HEK293 (cell line): ENCODE results near the gene GMIP.
A peak's percentile ranks its signal among the peaks of the same experiment; 100 is the strongest.

ENCODE experiments used
- BCL11A ChIP-seq: fragments of 450-650 bp; formaldehyde crosslinking; IDR thresholded peaks from 2 replicates; pipeline ENCODE4 v1.5.1; 2016; ENCODE audit warnings: low read depth, missing biosample characterization, missing genetic modification characterization
- BCL11B ChIP-seq: fragments of 450-650 bp; formaldehyde crosslinking; IDR thresholded peaks from 2 replicates; pipeline ENCODE4 v1.5.1; 2016; ENCODE audit warnings: low read depth, missing biosample characterization, missing genetic modification characterization
- EGR2 ChIP-seq: fragments of 450-650 bp; formaldehyde crosslinking; IDR thresholded peaks from 2 replicates; pipeline ENCODE4 v1.5.1; 2016; ENCODE audit warnings: low read depth, missing biosample characterization, missing genetic modification characterization
- GLIS1 ChIP-seq: fragments of 450-650 bp; formaldehyde crosslinking; IDR thresholded peaks from 2 replicates; pipeline ENCODE4 v1.5.1; 2016; ENCODE audit warnings: missing biosample characterization, missing genetic modification characterization
- HOXD13 ChIP-seq: sonication (generic); formaldehyde crosslinking; IDR thresholded peaks from 2 replicates; pipeline ENCODE4 v1.8.0; 2022; ENCODE audit warnings: missing genetic modification reagents, borderline replicate concordance
- SCRT2 ChIP-seq: fragments of 450-650 bp; formaldehyde crosslinking; IDR thresholded peaks from 2 replicates; pipeline ENCODE4 v1.5.1; 2016; ENCODE audit warnings: missing biosample characterization, missing genetic modification characterization
- SP3 ChIP-seq: fragments of 450-650 bp; formaldehyde crosslinking; IDR thresholded peaks from 2 replicates; pipeline ENCODE4 v1.5.1; 2016; ENCODE audit warnings: missing biosample characterization, missing genetic modification characterization
- TCF7L2 ChIP-seq: IDR thresholded peaks from 2 replicates; pipeline ENCODE4 v1.6.1; 2011; ENCODE audit warnings: low read depth, mild to moderate bottlenecking, inconsistent platforms, low read length, moderate library complexity, borderline replicate concordance
- TRIM28 ChIP-seq: IDR thresholded peaks from 2 replicates; pipeline ENCODE4 v1.6.1; 2011; ENCODE audit warnings: low read length, control low read depth, borderline replicate concordance
- WT1 ChIP-seq: fragments of 450-650 bp; formaldehyde crosslinking; IDR thresholded peaks from 2 replicates; pipeline ENCODE4 v1.5.1; 2016; ENCODE audit warnings: missing biosample characterization, missing genetic modification characterization
- YY1 ChIP-seq: fragments of 450-650 bp; formaldehyde crosslinking; IDR thresholded peaks from 2 replicates; pipeline ENCODE4 v1.5.1; 2018; ENCODE audit warnings: missing biosample characterization, missing genetic modification characterization
- ZBTB48 ChIP-seq: fragments of 450-650 bp; formaldehyde crosslinking; IDR thresholded peaks from 2 replicates; pipeline ENCODE4 v1.5.1; 2016; ENCODE audit warnings: missing biosample characterization, missing genetic modification characterization
- ZBTB8A ChIP-seq: fragments of 450-650 bp; formaldehyde crosslinking; IDR thresholded peaks from 2 replicates; pipeline ENCODE4 v1.5.1; 2016; ENCODE audit warnings: missing biosample characterization, missing genetic modification characterization
- ZEB2 ChIP-seq: fragments of 450-650 bp; formaldehyde crosslinking; IDR thresholded peaks from 2 replicates; pipeline ENCODE4 v1.5.1; 2016; ENCODE audit warnings: missing biosample characterization, missing genetic modification characterization
- ZFP69B ChIP-seq: fragments of 450-650 bp; formaldehyde crosslinking; IDR thresholded peaks from 2 replicates; pipeline ENCODE4 v1.5.1; 2016; ENCODE audit warnings: missing biosample characterization, missing genetic modification characterization
- ZNF140 ChIP-seq: fragments of 450-650 bp; formaldehyde crosslinking; IDR thresholded peaks from 2 replicates; pipeline ENCODE4 v1.5.1; 2016; ENCODE audit warnings: missing biosample characterization, missing genetic modification characterization
- ZNF16 ChIP-seq: fragments of 450-650 bp; formaldehyde crosslinking; IDR thresholded peaks from 2 replicates; pipeline ENCODE4 v1.5.1; 2016; ENCODE audit warnings: low read depth, missing biosample characterization, missing genetic modification characterization
- ZNF175 ChIP-seq: fragments of 450-650 bp; formaldehyde crosslinking; IDR thresholded peaks from 2 replicates; pipeline ENCODE4 v1.5.1; 2016; ENCODE audit warnings: missing biosample characterization, missing genetic modification characterization
- ZNF211 ChIP-seq: fragments of 450-650 bp; formaldehyde crosslinking; IDR thresholded peaks from 2 replicates; pipeline ENCODE4 v1.5.1; 2016; ENCODE audit warnings: low read depth, missing biosample characterization, missing genetic modification characterization
- ZNF239 ChIP-seq: fragments of 450-650 bp; formaldehyde crosslinking; IDR thresholded peaks from 2 replicates; pipeline ENCODE4 v1.5.1; 2016; ENCODE audit warnings: missing biosample characterization, missing genetic modification characterization
- ZNF248 ChIP-seq: fragments of 450-650 bp; formaldehyde crosslinking; IDR thresholded peaks from 2 replicates; pipeline ENCODE4 v1.5.1; 2017; ENCODE audit warnings: missing biosample characterization, missing genetic modification characterization
- ZNF274 ChIP-seq, 2 experiments: fragments of 200-500 bp in 1 of 2; fragments of 450-650 bp in 1 of 2; sonication (Bioruptor generic) in 1 of 2; formaldehyde crosslinking in 1 of 2; IDR thresholded peaks; 2 replicates each; pipeline versions ENCODE4 v1.5.1 to v1.6.1; 2014 to 2016; ENCODE audit warnings: borderline replicate concordance in 1 of 2, inconsistent platforms in 1 of 2, low read length in 1 of 2, missing biosample characterization in 1 of 2, missing genetic modification characterization in 1 of 2
- ZNF335 ChIP-seq: fragments of 450-650 bp; formaldehyde crosslinking; conservative IDR thresholded peaks from 2 replicates; pipeline ENCODE4 v1.5.1; 2016; ENCODE audit warnings: missing biosample characterization, missing genetic modification characterization
- ZNF341 ChIP-seq: fragments of 450-650 bp; formaldehyde crosslinking; IDR thresholded peaks from 2 replicates; pipeline ENCODE4; 2016; ENCODE audit warnings: low read depth, missing biosample characterization, missing genetic modification characterization
- ZNF350 ChIP-seq: fragments of 450-650 bp; formaldehyde crosslinking; IDR thresholded peaks from 2 replicates; pipeline ENCODE4 v1.5.0; 2017; ENCODE audit warnings: missing biosample characterization, mild to moderate bottlenecking, missing genetic modification characterization
- ZNF366 ChIP-seq: fragments of 450-650 bp; formaldehyde crosslinking; conservative IDR thresholded peaks from 2 replicates; pipeline ENCODE4 v1.5.1; 2016; ENCODE audit warnings: missing biosample characterization, missing genetic modification characterization
- ZNF416 ChIP-seq: fragments of 450-650 bp; formaldehyde crosslinking; IDR thresholded peaks from 2 replicates; pipeline ENCODE4 v1.5.1; 2016; ENCODE audit warnings: missing biosample characterization, missing genetic modification characterization
- ZNF433 ChIP-seq: fragments of 450-650 bp; formaldehyde crosslinking; IDR thresholded peaks from 2 replicates; pipeline ENCODE4 v1.5.1; 2016; ENCODE audit warnings: missing biosample characterization, missing genetic modification characterization, low read depth
- ZNF473 ChIP-seq: fragments of 450-650 bp; formaldehyde crosslinking; IDR thresholded peaks from 2 replicates; pipeline ENCODE4 v1.5.1; 2017; ENCODE audit warnings: missing biosample characterization, missing genetic modification characterization
- ZNF561 ChIP-seq: fragments of 450-650 bp; IDR thresholded peaks from 2 replicates; pipeline ENCODE4 v1.5.1; 2018; ENCODE audit warnings: missing biosample characterization, missing genetic modification characterization, borderline replicate concordance
- ZNF629 ChIP-seq: fragments of 450-650 bp; formaldehyde crosslinking; IDR thresholded peaks from 2 replicates; pipeline ENCODE4 v1.5.1; 2017; ENCODE audit warnings: missing biosample characterization, missing genetic modification characterization
- ZNF654 ChIP-seq: fragments of 450-650 bp; formaldehyde crosslinking; IDR thresholded peaks from 2 replicates; pipeline ENCODE4 v1.5.1; 2016; ENCODE audit warnings: low read depth, missing biosample characterization, missing genetic modification characterization
- ZNF791 ChIP-seq: fragments of 450-650 bp; formaldehyde crosslinking; IDR thresholded peaks from 2 replicates; pipeline ENCODE4 v1.5.1; 2016; ENCODE audit warnings: missing biosample characterization, missing genetic modification characterization
- ZSCAN23 ChIP-seq: fragments of 450-650 bp; formaldehyde crosslinking; IDR thresholded peaks from 2 replicates; pipeline ENCODE4 v1.5.1; 2016; ENCODE audit warnings: missing biosample characterization, missing genetic modification characterization
- TF ChIP-seq, protein P1 (sequence below): fragments of 450-650 bp; formaldehyde crosslinking; IDR thresholded peaks from 2 replicates; pipeline ENCODE4 v1.5.1; 2016; ENCODE audit warnings: missing biosample characterization, missing genetic modification characterization
- TF ChIP-seq, protein P2 (sequence below): fragments of 450-650 bp; formaldehyde crosslinking; IDR thresholded peaks from 2 replicates; pipeline ENCODE4 v1.5.1; 2016; ENCODE audit warnings: missing biosample characterization, missing genetic modification characterization
- TF ChIP-seq, protein P3 (sequence below): fragments of 450-650 bp; formaldehyde crosslinking; IDR thresholded peaks from 2 replicates; pipeline ENCODE4 v1.5.1; 2016; ENCODE audit warnings: missing biosample characterization, missing genetic modification characterization

Gene GMIP

GRCh38 chr19:19668230-19669012 is 25.0 kb upstream of the GMIP start, which contains the start of gene ZNF101 (continued):
- TF ChIP-seq ZNF211 = no peak
- no peak for TF ChIP-seq ZNF140 (tag by site-specific recombination)
- no peak for TF ChIP-seq HOXD13 (CRISPR knock-in tag)
- TF ChIP-seq, protein P1, sequence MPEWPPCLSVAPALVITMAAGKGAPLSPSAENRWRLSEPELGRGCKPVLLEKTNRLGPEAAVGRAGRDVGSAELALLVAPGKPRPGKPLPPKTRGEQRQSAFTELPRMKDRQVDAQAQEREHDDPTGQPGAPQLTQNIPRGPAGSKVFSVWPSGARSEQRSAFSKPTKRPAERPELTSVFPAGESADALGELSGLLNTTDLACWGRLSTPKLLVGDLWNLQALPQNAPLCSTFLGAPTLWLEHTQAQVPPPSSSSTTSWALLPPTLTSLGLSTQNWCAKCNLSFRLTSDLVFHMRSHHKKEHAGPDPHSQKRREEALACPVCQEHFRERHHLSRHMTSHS = no peak
- no peak for TF ChIP-seq ZNF561 (tag by site-specific recombination)
- TF ChIP-seq BCL11B (tag by site-specific recombination) = no peak
- peak; percentile 49 for TF ChIP-seq GLIS1 (tag by site-specific recombination)
- TF ChIP-seq, protein P2, sequence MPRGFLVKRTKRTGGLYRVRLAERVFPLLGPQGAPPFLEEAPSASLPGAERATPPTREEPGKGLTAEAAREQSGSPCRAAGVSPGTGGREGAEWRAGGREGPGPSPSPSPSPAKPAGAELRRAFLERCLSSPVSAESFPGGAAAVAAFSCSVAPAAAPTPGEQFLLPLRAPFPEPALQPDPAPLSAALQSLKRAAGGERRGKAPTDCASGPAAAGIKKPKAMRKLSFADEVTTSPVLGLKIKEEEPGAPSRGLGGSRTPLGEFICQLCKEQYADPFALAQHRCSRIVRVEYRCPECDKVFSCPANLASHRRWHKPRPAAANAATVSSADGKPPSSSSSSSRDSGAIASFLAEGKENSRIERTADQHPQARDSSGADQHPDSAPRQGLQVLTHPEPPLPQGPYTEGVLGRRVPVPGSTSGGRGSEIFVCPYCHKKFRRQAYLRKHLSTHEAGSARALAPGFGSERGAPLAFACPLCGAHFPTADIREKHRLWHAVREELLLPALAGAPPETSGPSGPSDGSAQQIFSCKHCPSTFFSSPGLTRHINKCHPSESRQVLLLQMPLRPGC (tag by site-specific recombination) = no peak
- TF ChIP-seq ZNF433 (tag by site-specific recombination) = no peak
- no peak for TF ChIP-seq ZNF248 (tag by site-specific recombination)
- TF ChIP-seq ZNF341 (tag by site-specific recombination) = 0 out of 2 replicates have a peak, but pooled peaks have one; percentile 14
- no peak for TF ChIP-seq ZFP69B (tag by site-specific recombination)
- no peak for TF ChIP-seq ZNF416 (tag by site-specific recombination)
- 0 out of 2 replicates have a peak, but pooled peaks have one; percentile 11 for TF ChIP-seq ZBTB8A (tag by site-specific recombination)
- TF ChIP-seq ZNF274 (IDR thresholded peaks at IDR 0.05; ENCODE audit: low read length) = no peak
- TF ChIP-seq ZNF274 (tag by site-specific recombination; IDR thresholded peaks at IDR 0.05; ENCODE audit: borderline replicate concordance) = no peak
- TF ChIP-seq, protein P3, sequence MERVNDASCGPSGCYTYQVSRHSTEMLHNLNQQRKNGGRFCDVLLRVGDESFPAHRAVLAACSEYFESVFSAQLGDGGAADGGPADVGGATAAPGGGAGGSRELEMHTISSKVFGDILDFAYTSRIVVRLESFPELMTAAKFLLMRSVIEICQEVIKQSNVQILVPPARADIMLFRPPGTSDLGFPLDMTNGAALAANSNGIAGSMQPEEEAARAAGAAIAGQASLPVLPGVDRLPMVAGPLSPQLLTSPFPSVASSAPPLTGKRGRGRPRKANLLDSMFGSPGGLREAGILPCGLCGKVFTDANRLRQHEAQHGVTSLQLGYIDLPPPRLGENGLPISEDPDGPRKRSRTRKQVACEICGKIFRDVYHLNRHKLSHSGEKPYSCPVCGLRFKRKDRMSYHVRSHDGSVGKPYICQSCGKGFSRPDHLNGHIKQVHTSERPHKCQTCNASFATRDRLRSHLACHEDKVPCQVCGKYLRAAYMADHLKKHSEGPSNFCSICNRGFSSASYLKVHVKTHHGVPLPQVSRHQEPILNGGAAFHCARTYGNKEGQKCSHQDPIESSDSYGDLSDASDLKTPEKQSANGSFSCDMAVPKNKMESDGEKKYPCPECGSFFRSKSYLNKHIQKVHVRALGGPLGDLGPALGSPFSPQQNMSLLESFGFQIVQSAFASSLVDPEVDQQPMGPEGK (tag by site-specific recombination) = peak; percentile 63; the same call in 1 of the 2 replicates
- TF ChIP-seq TRIM28 = no peak
- TF ChIP-seq ZNF16 (tag by site-specific recombination) = no peak
- no peak for TF ChIP-seq ZNF654 (tag by site-specific recombination)
- peak; percentile 34; the same call in 1 of the 2 replicates for TF ChIP-seq ZNF335 (tag by site-specific recombination)
- TF ChIP-seq ZNF239 (tag by site-specific recombination) = no peak
- TF ChIP-seq YY1 (tag by site-specific recombination) = no peak
- no peak for TF ChIP-seq TCF7L2
- no peak for TF ChIP-seq ZNF366 (tag by site-specific recombination)
- no peak for TF ChIP-seq ZNF629
- no peak for TF ChIP-seq ZSCAN23 (tag by site-specific recombination)
- TF ChIP-seq EGR2 (tag by site-specific recombination) = peak; percentile 17; the same call in 1 of the 2 replicates
- no peak for TF ChIP-seq WT1 (tag by site-specific recombination)
- no peak for TF ChIP-seq ZBTB48 (tag by site-specific recombination)
- no peak for TF ChIP-seq ZNF791 (tag by site-specific recombination)
- TF ChIP-seq SCRT2 (tag by site-specific recombination) = no peak
- peak; percentile 67 for TF ChIP-seq SP3
- no peak for TF ChIP-seq ZEB2 (tag by site-specific recombination)
- no peak for TF ChIP-seq ZNF175 (tag by site-specific recombination)
- no peak for TF ChIP-seq ZNF473 (tag by site-specific recombination)
- no peak for TF ChIP-seq BCL11A (tag by site-specific recombination)
- no peak for TF ChIP-seq ZNF350 (tag by site-specific recombination)
